Measurements from ENCODE around the gene BACH2.
A peak's percentile ranks its signal among the peaks of the same experiment; 100 is the strongest.
"Not testable (repeated sequence)": the region's sequence is repeated elsewhere in the genome, so short reads cannot be mapped to it uniquely, and the experiment has no call there.

Gene BACH2

GRCh38 chr6:89985751-89986493 is 310.7 kb downstream of the BACH2 start:
- no peak for DNase-seq

- DNase-seq = peak in 1 of 3 experiments; percentile 35
Measured at GRCh38 chr6:89984926-89985750, 311.5 kb downstream of the BACH2 start.

- no peak for DNase-seq
Measured at GRCh38 chr6:89980353-89980752, 316.3 kb downstream of the BACH2 start.

- DNase-seq = no peak
Measured at GRCh38 chr6:89979481-89980119, 317.0 kb downstream of the BACH2 start.

GRCh38 chr6:89978749-89979145 is 317.9 kb downstream of the BACH2 start:
- peak; percentile 37 to 73 (median 37) for DNase-seq

- DNase-seq = peak; percentile 67 to 95 (median 93)
Measured at GRCh38 chr6:89977808-89978748, 318.6 kb downstream of the BACH2 start.

- no peak for DNase-seq
Measured at GRCh38 chr6:89976694-89977020, 320.0 kb downstream of the BACH2 start.

- peak; percentile 5 to 85 (median 57) for DNase-seq
Measured at GRCh38 chr6:89975991-89976693, 320.5 kb downstream of the BACH2 start.

- no peak for DNase-seq
Measured at GRCh38 chr6:89975366-89975765, 321.3 kb downstream of the BACH2 start.

- DNase-seq = peak in 2 of 3 experiments; percentile 41 to 92
Measured at GRCh38 chr6:89974834-89975233, 321.8 kb downstream of the BACH2 start.

- no peak for DNase-seq
Measured at GRCh38 chr6:89972025-89972381, 324.6 kb downstream of the BACH2 start.

- not testable (repeated sequence) for DNase-seq
Measured at GRCh38 chr6:89971338-89972024, 325.2 kb downstream of the BACH2 start.

GRCh38 chr6:89970609-89971337 is 325.9 kb downstream of the BACH2 start:
- peak; percentile 54 to 87 (median 79) for DNase-seq

- peak in 2 of 3 experiments; percentile 11 to 65 for DNase-seq
Measured at GRCh38 chr6:89970072-89970471, 326.6 kb downstream of the BACH2 start.

GRCh38 chr6:89966913-89967312 is 329.7 kb downstream of the BACH2 start:
- DNase-seq = no peak

- DNase-seq = no peak
Measured at GRCh38 chr6:89966228-89966544, 330.5 kb downstream of the BACH2 start.

GRCh38 chr6:89965441-89966227 is 331.0 kb downstream of the BACH2 start:
- no peak for DNase-seq

GRCh38 chr6:89963391-89963790 is 333.3 kb downstream of the BACH2 start:
- no peak for DNase-seq

- no peak for DNase-seq
Measured at GRCh38 chr6:89961481-89961880, 335.2 kb downstream of the BACH2 start.

GRCh38 chr6:89959883-89960282 is 336.8 kb downstream of the BACH2 start:
- DNase-seq = peak in 2 of 3 experiments; percentile 10 to 46

Data from NCI-H1417 (cell line).